ENCODE data around the gene PHLDB3.

DNA sequence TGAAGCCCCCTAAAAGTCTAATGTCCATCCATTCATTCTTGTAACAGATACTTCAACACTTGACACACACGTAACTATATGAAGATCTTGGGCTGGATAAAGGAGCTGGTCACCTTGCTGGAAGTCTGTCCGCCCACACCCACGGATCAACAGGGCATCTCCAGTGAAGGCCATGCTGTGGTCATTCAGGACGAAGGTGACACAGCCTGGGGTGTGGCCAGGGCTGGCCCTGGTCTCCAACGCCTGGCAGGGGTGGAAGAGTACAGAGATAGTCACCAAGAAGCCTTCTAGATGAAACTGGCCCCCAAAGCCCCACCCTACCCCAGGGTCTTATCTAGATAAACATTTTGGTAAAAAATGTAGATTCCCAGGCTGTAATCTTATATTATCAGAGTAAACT lies 6.8 kb upstream of the PHLDB3 start:
- TF ChIP-seq, protein P1, sequence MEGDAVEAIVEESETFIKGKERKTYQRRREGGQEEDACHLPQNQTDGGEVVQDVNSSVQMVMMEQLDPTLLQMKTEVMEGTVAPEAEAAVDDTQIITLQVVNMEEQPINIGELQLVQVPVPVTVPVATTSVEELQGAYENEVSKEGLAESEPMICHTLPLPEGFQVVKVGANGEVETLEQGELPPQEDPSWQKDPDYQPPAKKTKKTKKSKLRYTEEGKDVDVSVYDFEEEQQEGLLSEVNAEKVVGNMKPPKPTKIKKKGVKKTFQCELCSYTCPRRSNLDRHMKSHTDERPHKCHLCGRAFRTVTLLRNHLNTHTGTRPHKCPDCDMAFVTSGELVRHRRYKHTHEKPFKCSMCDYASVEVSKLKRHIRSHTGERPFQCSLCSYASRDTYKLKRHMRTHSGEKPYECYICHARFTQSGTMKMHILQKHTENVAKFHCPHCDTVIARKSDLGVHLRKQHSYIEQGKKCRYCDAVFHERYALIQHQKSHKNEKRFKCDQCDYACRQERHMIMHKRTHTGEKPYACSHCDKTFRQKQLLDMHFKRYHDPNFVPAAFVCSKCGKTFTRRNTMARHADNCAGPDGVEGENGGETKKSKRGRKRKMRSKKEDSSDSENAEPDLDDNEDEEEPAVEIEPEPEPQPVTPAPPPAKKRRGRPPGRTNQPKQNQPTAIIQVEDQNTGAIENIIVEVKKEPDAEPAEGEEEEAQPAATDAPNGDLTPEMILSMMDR (IDR thresholded peaks at IDR 0.05): no peak
- TF ChIP-seq EP300 (IDR thresholded peaks at IDR 0.05) (no peak), POLR2A (IDR thresholded peaks at IDR 0.05; ENCODE audit: low read depth) (no peak)
